Body of pancreas (tissue), 4 donors: ENCODE data around the gene CACNA1G. TPM values are rescaled to one million over a fixed set of nuclear protein-coding genes. Genes with fewer than 3 reads are reported as not detected.

Experiments used
- ATAC-seq: fragments of 150-250 bp; one replicate; pipeline ENCODE4 v1.9.1; 2016
- DNase-seq, 4 donors: peaks; one replicate each; pipeline ENCODE4 v3.0.0-alpha.2; 2019
- H3K27ac ChIP-seq, 4 donors: fragments of 200-600 bp; sonication (generic); 1 replicate in 3 of 4; 2 replicates in 1 of 4; pipeline versions ENCODE4 v1.5.1 to v1.6.1; 2016 to 2019; ENCODE audit warnings: mild to moderate bottlenecking in 1 of 4, mixed read lengths in 1 of 4, moderate library complexity in 1 of 4
- H3K27me3 ChIP-seq, 2 donors: fragments of 200-600 bp; sonication (generic); one replicate each; pipeline ENCODE4 v1.6.0; 2016; ENCODE audit warnings: mild to moderate bottlenecking in 1 of 2
- H3K36me3 ChIP-seq, 2 donors: fragments of 200-600 bp; sonication (generic); replicated peaks in 1 of 2; 2 replicates each; pipeline ENCODE4 v1.5.1; 2016; ENCODE audit warnings: low read depth in 2 of 2; ENCODE audit not compliant: insufficient read depth in 1 of 2
- H3K4me1 ChIP-seq: fragments of 200-600 bp; sonication (generic); one replicate; pipeline ENCODE4 v1.6.0; 2016
- H3K4me3 ChIP-seq, 2 donors: fragments of 200-600 bp; sonication (generic); 1 replicate in 1 of 2; 2 replicates in 1 of 2; pipeline ENCODE4 v1.5.1; 2016 to 2019
- H3K9me3 ChIP-seq, 3 donors: fragments of 200-600 bp; sonication (generic); 1 replicate in 2 of 3; 2 replicates in 1 of 3; pipeline ENCODE4 v1.5.1; 2016
- CTCF ChIP-seq, 7 experiments: fragments of 450-650 bp in 4 of 7; fragments of 200-600 bp in 3 of 7; sonication (generic) in 3 of 7; IDR thresholded peaks; one replicate each; pipeline ENCODE4 v1.5.1; 2016 to 2019; ENCODE audit warnings: antibody characterized with exemption in 7 of 7
- POLR2A ChIP-seq, 3 donors: fragments of 450-650 bp; IDR thresholded peaks; one replicate each; pipeline ENCODE4 v1.6.1; 2016; ENCODE audit warnings: antibody characterized with exemption in 3 of 3, mild to moderate bottlenecking in 2 of 3
- WGBS, 2 donors: methylation state at CpG; one replicate each; pipeline ENCODE4 v1.1.5; 2017; 5-methylcytosine and 5-hydroxymethylcytosine counted together
- intact Hi-C: fragments of 100-400 bp; cut with DNase I; formaldehyde crosslinking; loops from one replicate; pipeline ENCODE4 v1.15.1; 2023
- total RNA-seq, 2 donors: library from RNA; depleted of rRNA; stranded (reverse); fragments of >200 nt; gene quantifications; one replicate each; pipeline ENCODE4 v1.1.0, GENCODE V29; 2016

Gene CACNA1G
- total RNA-seq, 2 donors from 2014 or later = 0.26 to 0.33 TPM

GRCh38 chr17:50663812-50664374 is 103.4 kb downstream of the CACNA1G start:
- Histone ChIP-seq H3K4me1 (peaks cover 42% of the 10 kb centered on the region), H3K27me3 (no peaks in the 10 kb centered on the region), H3K27ac (no peak overlapping the region), H3K9me3 (no peaks in the 10 kb centered on the region), H3K4me3 (no peak overlapping the region), H3K36me3 (no peaks in the 10 kb centered on the region)
- DNase-seq (peak in 1 of 4 donors; percentile 55), ATAC-seq (no peak)
- 63 to 69% methylated on average over 9 to 10 of the region's 10 CpGs for WGBS, 2 donors
- no peak for TF ChIP-seq CTCF (IDR thresholded peaks at IDR 0.05)
- no peak for TF ChIP-seq POLR2A (IDR thresholded peaks at IDR 0.05)
- intact Hi-C loops = no loop called here

- 88 to 92% methylated on average over 12 of the region's 12 CpGs for WGBS, 2 donors
- H3K4me3 ChIP-seq = no peak overlapping the region
- no peaks in the 10 kb centered on the region for H3K36me3 ChIP-seq
- intact Hi-C loops = no loop called here
- no peaks in the 10 kb centered on the region for H3K27me3 ChIP-seq
- H3K27ac ChIP-seq = no peak overlapping the region
- no peak for ATAC-seq
- no peaks in the 10 kb centered on the region for H3K9me3 ChIP-seq
- TF ChIP-seq POLR2A (IDR thresholded peaks at IDR 0.05) (no peak), CTCF (IDR thresholded peaks at IDR 0.05) (no peak)
- H3K4me1 ChIP-seq = peaks cover 34% of the 10 kb centered on the region
- no peak for DNase-seq
Observed at GRCh38 chr17:50664788-50665458, 104.4 kb downstream of the CACNA1G start.

- H3K4me3 ChIP-seq = no peak overlapping the region
- TF ChIP-seq CTCF (IDR thresholded peaks at IDR 0.05) (no peak), POLR2A (IDR thresholded peaks at IDR 0.05) (no peak)
- intact Hi-C loops = no loop called here
- no peaks in the 10 kb centered on the region for H3K27me3 ChIP-seq
- WGBS, 2 donors = 92 to 97% methylated on average over 5 of the region's 5 CpGs
- H3K9me3 ChIP-seq = no peaks in the 10 kb centered on the region
- DNase-seq (no peak), ATAC-seq (no peak)
- peaks cover 29% of the 10 kb centered on the region for H3K4me1 ChIP-seq
- no peaks in the 10 kb centered on the region for H3K36me3 ChIP-seq
- no peak overlapping the region for H3K27ac ChIP-seq
Observed at GRCh38 chr17:50665838-50666237, 105.3 kb downstream of the CACNA1G start.

GRCh38 chr17:50666316-50666715 is 105.8 kb downstream of the CACNA1G start:
- no peak for DNase-seq
- TF ChIP-seq POLR2A (IDR thresholded peaks at IDR 0.05) = no peak
- no peak for TF ChIP-seq CTCF (IDR thresholded peaks at IDR 0.05)
- peaks cover 28% of the 10 kb centered on the region for H3K4me1 ChIP-seq
- H3K36me3 ChIP-seq = no peaks in the 10 kb centered on the region
- H3K4me3 ChIP-seq = no peak overlapping the region
- intact Hi-C loops = no loop called here
- whole genome bisulfite sequencing, 2 donors = 88 to 95% methylated on average over 8 of the region's 8 CpGs
- H3K27me3 ChIP-seq = no peaks in the 10 kb centered on the region
- no peak overlapping the region for H3K27ac ChIP-seq
- no peak for ATAC-seq
- no peaks in the 10 kb centered on the region for H3K9me3 ChIP-seq
